ENCODE data around the gene DLEC1. TPM values are rescaled to one million over a fixed set of nuclear protein-coding genes. Genes with fewer than 3 reads are reported as not detected.

DLEC1 gene
- total and polyA plus RNA-seq, 2 of the 4 experiments (the other 2 are of a cell fraction), result 0.03 TPM; not detected in 1

DNA sequence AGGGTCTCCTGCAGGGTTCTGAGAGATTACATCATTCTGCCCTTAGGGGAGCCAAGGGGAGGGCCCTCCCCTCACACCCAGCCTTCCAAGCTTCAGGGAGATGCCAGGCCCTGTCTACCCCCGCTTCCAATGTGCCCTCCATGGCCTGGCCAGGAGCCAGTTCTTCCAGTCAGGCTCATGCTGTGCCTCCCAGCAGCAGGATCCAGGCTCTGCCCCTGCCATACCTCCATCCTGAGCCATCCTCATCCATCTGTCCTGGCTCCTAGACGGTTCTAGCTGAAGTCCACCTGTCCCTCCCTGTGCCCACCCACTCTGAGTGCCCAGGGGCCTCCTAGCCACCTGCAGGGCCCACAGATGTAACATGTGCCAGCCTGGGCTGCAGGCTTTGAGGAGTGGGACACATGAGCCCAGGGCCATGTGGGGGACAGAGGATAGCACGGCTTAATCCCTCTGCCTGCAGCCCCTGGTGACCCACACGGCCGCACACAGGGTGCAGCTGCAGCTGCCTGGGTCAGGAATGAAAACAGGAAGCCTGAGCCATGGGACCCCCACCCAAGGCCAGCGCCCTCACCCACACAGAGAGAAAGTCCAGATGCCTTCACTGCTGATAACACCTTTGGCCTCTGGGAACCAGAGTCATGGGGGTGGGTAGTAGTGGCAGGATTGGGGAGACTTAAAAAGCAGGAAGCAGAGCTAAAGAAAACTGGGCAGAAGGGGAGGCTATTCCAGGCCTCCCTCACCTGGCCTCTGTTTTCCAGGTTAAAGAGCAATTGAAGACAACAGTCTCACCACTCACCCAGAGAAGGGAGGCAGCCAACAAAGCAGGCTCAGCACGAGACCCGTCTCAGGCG is 21.3 kb upstream of the DLEC1 start:
- ATAC-seq (ENCODE audit: low read depth), result no peak
- no peaks in the 10 kb centered on the region for H3K27me3 ChIP-seq (ENCODE audit: control insufficient read depth, insufficient read depth, low read length)
- no peak overlapping the region for H3K56ac ChIP-seq (ENCODE audit: extremely low read depth, insufficient read depth, low read length)
- POLR2A ChIA-PET (ENCODE audit: unreplicated experiment), result no interaction called here
- 95% methylated on average over 4 of the region's 9 CpGs; no CpG with 5 or more reads in 1 of the 2 experiments for WGBS, 2 experiments (ENCODE audit: extremely low coverage in 2 of 2, insufficient read length in 1 of 2)
- TF ChIP-seq, protein P1, sequence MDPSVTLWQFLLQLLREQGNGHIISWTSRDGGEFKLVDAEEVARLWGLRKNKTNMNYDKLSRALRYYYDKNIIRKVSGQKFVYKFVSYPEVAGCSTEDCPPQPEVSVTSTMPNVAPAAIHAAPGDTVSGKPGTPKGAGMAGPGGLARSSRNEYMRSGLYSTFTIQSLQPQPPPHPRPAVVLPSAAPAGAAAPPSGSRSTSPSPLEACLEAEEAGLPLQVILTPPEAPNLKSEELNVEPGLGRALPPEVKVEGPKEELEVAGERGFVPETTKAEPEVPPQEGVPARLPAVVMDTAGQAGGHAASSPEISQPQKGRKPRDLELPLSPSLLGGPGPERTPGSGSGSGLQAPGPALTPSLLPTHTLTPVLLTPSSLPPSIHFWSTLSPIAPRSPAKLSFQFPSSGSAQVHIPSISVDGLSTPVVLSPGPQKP (IDR thresholded peaks at IDR 0.05; ENCODE audit: borderline replicate concordance, low read depth, low read length), result no peak
- TF ChIP-seq CEBPB (IDR thresholded peaks at IDR 0.05; ENCODE audit: low read depth, low read length) (no peak), FOS (IDR thresholded peaks at IDR 0.05; ENCODE audit: low read depth, low read length) (no peak), SMC3 (IDR thresholded peaks at IDR 0.05; ENCODE audit: low read depth, low read length) (no peak), RAD21 (IDR thresholded peaks at IDR 0.05; ENCODE audit: low read length) (no peak), MAFK (IDR thresholded peaks at IDR 0.05; ENCODE audit: low read depth, low read length) (no peak)
- TF ChIP-seq, protein P2, sequence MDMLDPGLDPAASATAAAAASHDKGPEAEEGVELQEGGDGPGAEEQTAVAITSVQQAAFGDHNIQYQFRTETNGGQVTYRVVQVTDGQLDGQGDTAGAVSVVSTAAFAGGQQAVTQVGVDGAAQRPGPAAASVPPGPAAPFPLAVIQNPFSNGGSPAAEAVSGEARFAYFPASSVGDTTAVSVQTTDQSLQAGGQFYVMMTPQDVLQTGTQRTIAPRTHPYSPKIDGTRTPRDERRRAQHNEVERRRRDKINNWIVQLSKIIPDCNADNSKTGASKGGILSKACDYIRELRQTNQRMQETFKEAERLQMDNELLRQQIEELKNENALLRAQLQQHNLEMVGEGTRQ (IDR thresholded peaks at IDR 0.05; ENCODE audit: low read depth, low read length), result no peak
- TF ChIP-seq, protein P3, sequence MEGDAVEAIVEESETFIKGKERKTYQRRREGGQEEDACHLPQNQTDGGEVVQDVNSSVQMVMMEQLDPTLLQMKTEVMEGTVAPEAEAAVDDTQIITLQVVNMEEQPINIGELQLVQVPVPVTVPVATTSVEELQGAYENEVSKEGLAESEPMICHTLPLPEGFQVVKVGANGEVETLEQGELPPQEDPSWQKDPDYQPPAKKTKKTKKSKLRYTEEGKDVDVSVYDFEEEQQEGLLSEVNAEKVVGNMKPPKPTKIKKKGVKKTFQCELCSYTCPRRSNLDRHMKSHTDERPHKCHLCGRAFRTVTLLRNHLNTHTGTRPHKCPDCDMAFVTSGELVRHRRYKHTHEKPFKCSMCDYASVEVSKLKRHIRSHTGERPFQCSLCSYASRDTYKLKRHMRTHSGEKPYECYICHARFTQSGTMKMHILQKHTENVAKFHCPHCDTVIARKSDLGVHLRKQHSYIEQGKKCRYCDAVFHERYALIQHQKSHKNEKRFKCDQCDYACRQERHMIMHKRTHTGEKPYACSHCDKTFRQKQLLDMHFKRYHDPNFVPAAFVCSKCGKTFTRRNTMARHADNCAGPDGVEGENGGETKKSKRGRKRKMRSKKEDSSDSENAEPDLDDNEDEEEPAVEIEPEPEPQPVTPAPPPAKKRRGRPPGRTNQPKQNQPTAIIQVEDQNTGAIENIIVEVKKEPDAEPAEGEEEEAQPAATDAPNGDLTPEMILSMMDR (conservative IDR thresholded peaks at IDR 0.05; ENCODE audit: low read depth, low read length), result no peak
- no peak overlapping the region for H3K14ac ChIP-seq (replicated peaks; ENCODE audit: low read depth, low read length)
- no peak overlapping the region for H3K4ac ChIP-seq (ENCODE audit: low read depth, low read length)
- no peak overlapping the region for H2AK5ac ChIP-seq (ENCODE audit: low read depth, low read length)
- peaks cover 4% of the 10 kb centered on the region; the same call in 1 of the 2 replicates for H3K9me3 ChIP-seq (ENCODE audit: control insufficient read depth, insufficient read depth, low read length)
- no peaks in the 10 kb centered on the region; the same call in 1 of the 2 replicates for H4K20me1 ChIP-seq (ENCODE audit: insufficient read depth, low read length)
- no peak overlapping the region for H2AFZ ChIP-seq (replicated peaks; ENCODE audit: low read length, poor library complexity)
- H3K9ac ChIP-seq (ENCODE audit: low read depth, low read length), result no peak overlapping the region
- H3K4me2 ChIP-seq (ENCODE audit: low read depth, low read length), result no peak overlapping the region
- H3K4me3 ChIP-seq (ENCODE audit: insufficient read depth, low read depth, low read length), result no peak overlapping the region
- H4K5ac ChIP-seq (ENCODE audit: low read depth, low read length), result no peak overlapping the region
- no peak overlapping the region for H2AK9ac ChIP-seq (replicated peaks; ENCODE audit: low read depth, low read length, poor library complexity)
- no peak overlapping the region for H2BK15ac ChIP-seq (ENCODE audit: low read depth, low read length)
- no peak overlapping the region for H3K18ac ChIP-seq (ENCODE audit: low read depth, low read length)
- no peak overlapping the region for H2BK120ac ChIP-seq (ENCODE audit: low read depth, low read length)
- dilution Hi-C loops (cut with HindIII; ENCODE audit: low sequenced_read_pairs, unreplicated experiment) (no loop called here), intact Hi-C loops (cut with micrococcal nuclease) (no loop called here), in situ Hi-C loops (cut with MboI; ENCODE audit: low sequenced_read_pairs) (no loop called here)
- H4K91ac ChIP-seq (ENCODE audit: insufficient read depth, low read depth, low read length), result no peak overlapping the region
- no peak overlapping the region for H2BK20ac ChIP-seq (ENCODE audit: low read depth, low read length)
- no peak overlapping the region for H3K27ac ChIP-seq (ENCODE audit: insufficient read depth, low read length)
- H3K23ac ChIP-seq (ENCODE audit: low read depth, low read length), result no peak overlapping the region
- H3K4me1 ChIP-seq (ENCODE audit: control insufficient read depth, insufficient read depth, low read length), result no peaks in the 10 kb centered on the region
- DNase-seq, result no peak
- no TSS peak for BruUV-seq (replicated peaks)
- H4K8ac ChIP-seq (ENCODE audit: low read depth in 2 of 2, low read length in 2 of 2), result no peak overlapping the region
- peaks cover 0 to 4% of the 10 kb centered on the region in 2 experiments; a peak in 1 of 4 replicates for H3K79me1 ChIP-seq (ENCODE audit: low read depth in 1 of 2, low read length in 2 of 2)
- 0 out of 2 replicates have a peak, but pooled peaks cover 4% of the 10 kb centered on the region for H3K9me1 ChIP-seq (ENCODE audit: insufficient read depth, low read length)
- CTCF ChIA-PET, result no interaction called here
- peaks cover 26% of the 10 kb centered on the region for H3K36me3 ChIP-seq (ENCODE audit: control insufficient read depth, insufficient read depth, low read length)
- H2BK5ac ChIP-seq (ENCODE audit: low read depth, low read length, poor library complexity, severe bottlenecking), result no peak overlapping the region
